IPS-20b (cell line): ENCODE results near the gene EXOSC2.
A peak's percentile ranks its signal among the peaks of the same experiment; 100 is the strongest.

Experiments used
- H3K27ac ChIP-seq: one replicate; pipeline ENCODE4 v1.5.1; 2013; ENCODE audit warnings: low read length
- H3K27me3 ChIP-seq: 2 replicates; pipeline ENCODE4 v1.6.1; 2013; ENCODE audit warnings: mild to moderate bottlenecking, low read length, inconsistent platforms; ENCODE audit not compliant: insufficient read depth
- H3K36me3 ChIP-seq: 2 replicates; pipeline ENCODE4 v1.6.1; 2013; ENCODE audit warnings: low read depth, mild to moderate bottlenecking, inconsistent platforms, low read length, moderate library complexity; ENCODE audit not compliant: insufficient read depth
- H3K4me1 ChIP-seq: 2 replicates; pipeline ENCODE4 v1.6.1; 2013; ENCODE audit warnings: mild to moderate bottlenecking, control low read depth, inconsistent platforms, low read length, moderate library complexity; ENCODE audit not compliant: insufficient read depth
- H3K4me3 ChIP-seq: 2 replicates; pipeline ENCODE4 v1.5.1; 2013; ENCODE audit warnings: mild to moderate bottlenecking, low read length, inconsistent platforms
- H3K9ac ChIP-seq: 2 replicates; pipeline ENCODE4 v1.6.1; 2013; ENCODE audit warnings: low read depth, mild to moderate bottlenecking, inconsistent platforms, low read length, moderate library complexity
- H3K9me3 ChIP-seq: 2 replicates; pipeline ENCODE4 v1.6.1; 2013; ENCODE audit warnings: mild to moderate bottlenecking, low read depth, low read length, inconsistent platforms; ENCODE audit not compliant: insufficient read depth

The EXOSC2 gene

DNA sequence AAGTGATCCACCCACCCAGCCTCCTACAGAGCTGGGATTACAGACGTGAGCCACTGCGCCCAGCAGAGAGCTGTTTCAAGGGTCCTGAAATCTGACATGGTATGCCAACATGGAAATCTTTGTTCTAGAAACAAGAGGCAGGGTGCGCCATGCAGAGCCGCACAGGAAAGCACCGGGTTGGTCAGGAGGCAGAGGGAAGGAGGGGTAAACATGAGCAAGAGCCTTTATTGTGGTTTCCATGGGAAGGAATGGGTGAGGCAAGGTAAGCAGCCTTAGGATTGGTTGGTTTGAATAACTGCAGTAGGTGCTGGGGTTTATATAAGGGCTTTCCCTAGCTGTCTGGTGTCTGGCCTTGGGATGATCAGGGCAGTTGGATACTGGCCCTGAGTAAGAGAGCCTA lies 5.5 kb upstream of the EXOSC2 start:
- Histone ChIP-seq H3K4me1 (peaks cover 7% of the 10 kb centered on the region; the same call in 1 of the 2 replicates), H3K36me3 (no peaks in the 10 kb centered on the region), H3K9me3 (peaks cover 7% of the 10 kb centered on the region; the same call in 1 of the 2 replicates), H3K4me3 (no peak overlapping the region), H3K27me3 (peaks cover 3% of the 10 kb centered on the region), H3K27ac (no peak overlapping the region), H3K9ac (no peak overlapping the region)

DNA sequence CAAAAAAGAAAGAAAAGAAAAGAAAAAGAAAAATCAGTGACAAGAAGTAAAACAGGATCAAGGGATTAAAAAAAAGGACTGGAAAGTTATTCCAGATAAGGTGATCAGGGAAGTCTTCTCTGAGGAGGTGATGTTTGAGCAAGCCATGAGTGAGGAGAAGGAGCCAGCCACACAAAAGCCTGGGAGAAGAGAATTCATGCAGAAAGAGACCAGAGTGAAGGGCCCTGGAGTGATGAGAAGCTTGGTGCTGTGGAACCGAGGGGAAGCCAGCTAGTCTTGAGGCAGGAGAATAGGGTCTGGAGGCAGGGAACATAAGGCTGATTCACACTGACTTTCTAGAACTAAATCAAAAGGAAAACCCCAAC lies 4.0 kb upstream of the EXOSC2 start:
- H3K4me3 ChIP-seq: no peak overlapping the region; the same call in 1 of the 2 replicates
- H3K9ac ChIP-seq: no peak overlapping the region
- no peak overlapping the region for H3K27ac ChIP-seq

DNA sequence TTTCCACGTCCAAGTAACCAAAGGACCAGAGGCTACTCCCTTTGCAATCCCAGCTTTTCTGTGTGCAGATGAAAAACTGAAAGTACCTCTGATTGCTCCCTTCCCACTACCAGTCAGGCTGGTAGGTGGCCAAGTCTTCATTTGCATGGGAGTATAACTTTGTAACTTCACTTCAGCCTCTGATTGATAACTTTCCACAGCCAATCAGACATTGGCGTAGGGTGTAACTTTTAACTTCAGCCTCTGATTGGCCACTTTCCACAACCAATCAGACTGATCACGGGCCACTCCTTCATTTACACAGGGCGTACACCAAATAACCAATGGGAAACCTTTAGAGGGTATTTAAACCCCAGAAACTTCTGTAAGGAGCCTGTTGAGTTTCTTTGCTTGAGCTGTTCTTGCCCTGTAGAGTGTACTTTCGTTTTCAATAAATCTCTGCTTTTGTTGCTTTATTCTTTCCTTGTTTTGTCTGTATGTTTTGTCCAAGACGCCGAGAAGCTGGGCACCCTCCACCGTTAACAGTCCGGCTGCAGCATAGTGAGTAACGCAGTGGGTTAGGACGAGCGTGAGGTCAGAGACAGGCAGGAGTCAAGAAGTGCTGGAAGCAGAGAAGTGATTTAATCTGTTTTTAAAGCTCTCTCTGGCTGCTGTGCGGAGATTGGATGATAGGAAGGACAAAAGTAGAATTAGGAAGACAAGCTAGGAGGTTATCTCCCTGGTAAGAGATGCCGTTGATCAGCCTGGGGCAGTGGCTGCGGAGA lies 3.5 kb upstream of the EXOSC2 start:
- peaks cover 8% of the 10 kb centered on the region; the same call in 1 of the 2 replicates for H3K4me1 ChIP-seq
- peak overlapping the region; percentile 29; the same call in 1 of the 2 replicates for H3K9ac ChIP-seq
- H3K27me3 ChIP-seq: no peaks in the 10 kb centered on the region
- peak overlapping the region; percentile 22; the same call in 1 of the 2 replicates for H3K4me3 ChIP-seq
- no peak overlapping the region for H3K27ac ChIP-seq
- H3K36me3 ChIP-seq: peaks cover 3% of the 10 kb centered on the region
- peaks cover 2% of the 10 kb centered on the region; the same call in 1 of the 2 replicates for H3K9me3 ChIP-seq

More for the DNA sequence above, 4.0 kb upstream of the EXOSC2 start:
- Histone ChIP-seq H3K36me3 (no peaks in the 10 kb centered on the region), H3K4me1 (peaks cover 8% of the 10 kb centered on the region; the same call in 1 of the 2 replicates), H3K9me3 (peaks cover 7% of the 10 kb centered on the region; the same call in 1 of the 2 replicates), H3K27me3 (no peaks in the 10 kb centered on the region)

DNA sequence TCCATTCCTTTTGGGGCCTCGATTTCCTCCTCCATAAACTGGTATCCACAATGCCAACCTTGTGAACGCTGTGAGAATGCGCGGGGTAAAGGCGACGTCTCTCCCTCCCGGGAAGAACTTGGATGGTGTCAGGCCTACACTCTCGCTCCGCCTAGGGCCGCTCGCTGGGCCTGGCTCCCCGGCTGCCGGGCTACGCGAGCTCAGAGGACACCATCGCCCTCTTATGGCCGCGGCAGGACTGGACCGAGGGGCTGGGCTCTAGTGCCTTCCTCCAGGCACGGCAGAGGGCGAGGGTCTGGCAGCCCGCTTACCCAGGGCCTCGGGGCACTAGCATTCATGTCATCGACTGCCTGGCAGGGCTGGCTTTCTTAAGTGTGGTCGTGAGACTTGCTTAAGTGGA lies 1.3 kb upstream of the EXOSC2 start:
- peaks cover 25% of the 10 kb centered on the region for H3K36me3 ChIP-seq
- H3K9ac ChIP-seq: peak overlapping the region; percentile 96; the same call in 1 of the 2 replicates
- H3K9me3 ChIP-seq: no peaks in the 10 kb centered on the region
- H3K4me1 ChIP-seq: peaks cover 8% of the 10 kb centered on the region; the same call in 1 of the 2 replicates
- peak overlapping the region; percentile 99 for H3K4me3 ChIP-seq
- no peaks in the 10 kb centered on the region for H3K27me3 ChIP-seq
- H3K27ac ChIP-seq: no peak overlapping the region

DNA sequence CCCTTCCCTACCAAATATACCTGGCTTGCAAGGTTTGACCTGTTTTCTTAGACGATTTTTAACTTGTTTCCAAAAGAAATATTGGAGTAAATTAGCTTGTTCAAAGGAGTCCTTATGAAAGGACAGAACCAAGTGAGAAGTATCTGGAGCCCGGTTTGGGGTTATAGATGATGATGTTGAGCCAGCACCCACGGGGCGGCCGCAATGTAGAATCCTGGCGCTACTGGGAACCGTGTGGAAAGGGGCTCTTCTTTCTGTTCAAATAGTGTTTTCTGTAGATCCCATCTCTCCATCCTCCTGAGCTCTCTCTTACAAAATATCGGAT lies 517 bp upstream of the EXOSC2 start:
- Histone ChIP-seq H3K27me3 (no peaks in the 10 kb centered on the region), H3K9ac (peak overlapping the region; percentile 96; the same call in 1 of the 2 replicates), H3K27ac (no peak overlapping the region), H3K4me1 (peaks cover 8% of the 10 kb centered on the region; the same call in 1 of the 2 replicates), H3K9me3 (no peaks in the 10 kb centered on the region), H3K36me3 (peaks cover 32% of the 10 kb centered on the region), H3K4me3 (peak overlapping the region; percentile 99)

DNA sequence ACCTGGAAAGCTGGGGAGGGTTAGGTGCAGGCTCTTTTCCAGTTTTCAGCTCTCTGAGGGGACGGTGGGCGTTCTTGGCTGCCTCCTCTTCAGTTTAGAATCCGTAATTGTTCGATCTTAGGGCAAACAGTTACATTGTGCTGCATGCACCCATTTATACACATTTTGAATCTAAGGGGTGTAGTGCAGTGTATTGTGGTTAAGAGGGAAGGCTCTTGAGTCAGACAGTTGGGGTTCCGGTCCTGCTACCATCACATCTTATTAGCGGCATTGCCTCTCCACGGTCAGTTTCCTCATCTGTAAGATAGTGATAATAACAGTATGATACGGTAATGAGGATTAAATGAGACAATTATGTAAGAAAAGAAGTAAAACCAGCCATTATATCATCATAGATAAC lies 625 bp downstream of the EXOSC2 start:
- peak overlapping the region; percentile 96 for H3K9ac ChIP-seq
- peak overlapping the region; percentile 99 for H3K4me3 ChIP-seq
- peaks cover 8% of the 10 kb centered on the region; the same call in 1 of the 2 replicates for H3K4me1 ChIP-seq
- H3K36me3 ChIP-seq: peaks cover 44% of the 10 kb centered on the region
- H3K27me3 ChIP-seq: no peaks in the 10 kb centered on the region
- H3K9me3 ChIP-seq: no peaks in the 10 kb centered on the region
- H3K27ac ChIP-seq: peak overlapping the region; percentile 60

DNA sequence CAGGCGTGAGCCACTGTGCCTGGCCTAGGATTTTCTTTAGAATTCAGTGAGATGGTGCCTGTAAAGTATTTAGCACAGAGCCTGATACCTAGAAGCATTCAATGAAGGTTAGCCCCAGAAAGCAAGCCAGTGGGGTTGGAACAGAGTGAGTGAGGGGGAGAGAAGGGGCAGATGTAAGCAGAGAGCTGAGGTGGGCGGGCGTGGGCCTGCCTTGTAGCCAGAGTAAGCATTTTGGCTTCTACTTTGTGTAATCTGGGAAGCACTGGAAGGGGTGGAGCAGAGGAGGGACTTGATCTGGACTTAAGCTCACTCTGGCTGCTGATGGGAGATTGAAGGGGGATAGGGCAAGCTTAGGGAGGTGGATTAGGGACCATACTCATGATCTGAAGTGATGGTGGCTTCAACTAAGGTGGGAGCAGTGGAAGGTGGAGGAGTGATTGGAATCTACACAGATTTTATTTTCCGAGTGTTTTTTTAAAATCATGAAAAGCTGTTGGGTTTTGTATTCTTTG lies 2.6 kb downstream of the EXOSC2 start:
- Histone ChIP-seq H3K9me3 (no peaks in the 10 kb centered on the region), H3K9ac (no peak overlapping the region), H3K27ac (no peak overlapping the region), H3K27me3 (no peaks in the 10 kb centered on the region), H3K36me3 (peaks cover 58% of the 10 kb centered on the region), H3K4me3 (no peak overlapping the region), H3K4me1 (0 out of 2 replicates have a peak, but pooled peaks cover 4% of the 10 kb centered on the region)

DNA sequence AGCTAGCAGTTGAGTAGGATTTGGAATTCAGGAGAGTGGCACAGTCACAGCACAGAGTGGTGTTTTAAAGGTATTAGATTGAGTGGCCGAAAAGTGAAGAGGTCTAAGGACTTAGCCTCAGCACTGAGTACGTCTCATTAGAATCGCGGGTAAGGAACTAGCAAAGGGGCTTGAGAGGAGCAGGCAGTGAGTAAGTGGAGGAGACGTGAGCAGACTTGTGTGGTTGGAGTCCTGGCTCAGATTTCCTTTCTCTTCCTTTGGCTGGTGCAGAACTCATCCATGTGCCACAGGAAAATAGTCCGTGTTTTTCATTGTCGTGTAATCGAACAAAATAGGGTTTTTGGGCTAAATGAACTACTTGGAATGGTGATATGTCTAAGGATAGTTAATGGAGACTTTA lies 3.4 kb downstream of the EXOSC2 start:
- H3K36me3 ChIP-seq: peaks cover 66% of the 10 kb centered on the region
- H3K9me3 ChIP-seq: no peaks in the 10 kb centered on the region
- H3K9ac ChIP-seq: no peak overlapping the region
- H3K4me1 ChIP-seq: 0 out of 2 replicates have a peak, but pooled peaks cover 4% of the 10 kb centered on the region
- no peak overlapping the region for H3K4me3 ChIP-seq
- no peak overlapping the region for H3K27ac ChIP-seq
- H3K27me3 ChIP-seq: no peaks in the 10 kb centered on the region

DNA sequence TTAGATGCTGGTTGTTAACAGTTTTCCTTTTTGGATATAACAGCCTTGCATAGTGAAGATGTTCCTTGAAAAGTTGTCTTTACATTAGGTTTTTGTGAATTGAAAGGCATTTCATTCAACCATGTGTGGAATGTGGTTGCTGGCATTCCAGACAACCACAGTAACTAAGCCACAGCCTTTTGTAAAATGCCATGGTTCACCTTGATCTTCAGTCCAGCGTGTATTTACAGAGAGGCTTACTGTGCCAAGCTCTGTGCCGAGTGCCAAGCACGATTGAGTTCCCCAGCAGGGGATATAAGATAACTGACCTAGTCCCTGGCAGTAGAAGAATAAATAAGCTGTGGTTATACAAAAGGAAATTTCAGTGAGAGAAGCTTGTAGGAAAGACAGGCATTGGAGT lies 4.9 kb downstream of the EXOSC2 start:
- Histone ChIP-seq H3K9ac (no peak overlapping the region), H3K4me3 (no peak overlapping the region), H3K9me3 (no peaks in the 10 kb centered on the region), H3K27me3 (no peaks in the 10 kb centered on the region), H3K4me1 (no peaks in the 10 kb centered on the region), H3K36me3 (peaks cover 81% of the 10 kb centered on the region), H3K27ac (no peak overlapping the region)

DNA sequence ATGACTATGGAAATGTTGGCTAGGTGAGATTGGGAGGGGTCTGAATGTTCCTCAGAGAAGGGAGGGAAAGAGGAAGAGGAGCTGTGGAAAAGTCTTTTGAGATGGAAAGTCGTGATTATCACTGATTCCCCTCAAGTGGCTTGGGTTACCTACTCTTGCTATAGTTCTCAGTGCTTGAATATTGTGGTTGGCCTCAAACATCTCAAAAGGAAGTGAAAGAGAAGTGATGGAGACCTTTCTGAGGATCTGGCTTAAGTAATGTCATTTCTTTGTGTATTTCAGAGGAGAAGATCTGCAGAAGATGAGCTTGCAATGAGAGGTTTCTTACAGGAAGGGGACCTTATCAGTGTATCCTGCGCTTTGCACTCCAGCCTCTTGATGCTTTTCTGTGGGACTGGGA lies 5.5 kb downstream of the EXOSC2 start:
- H3K9ac ChIP-seq: no peak overlapping the region
- peaks cover 87% of the 10 kb centered on the region for H3K36me3 ChIP-seq
- no peaks in the 10 kb centered on the region for H3K4me1 ChIP-seq
- H3K27me3 ChIP-seq: no peaks in the 10 kb centered on the region
- no peak overlapping the region for H3K4me3 ChIP-seq
- H3K9me3 ChIP-seq: no peaks in the 10 kb centered on the region
- H3K27ac ChIP-seq: no peak overlapping the region

DNA sequence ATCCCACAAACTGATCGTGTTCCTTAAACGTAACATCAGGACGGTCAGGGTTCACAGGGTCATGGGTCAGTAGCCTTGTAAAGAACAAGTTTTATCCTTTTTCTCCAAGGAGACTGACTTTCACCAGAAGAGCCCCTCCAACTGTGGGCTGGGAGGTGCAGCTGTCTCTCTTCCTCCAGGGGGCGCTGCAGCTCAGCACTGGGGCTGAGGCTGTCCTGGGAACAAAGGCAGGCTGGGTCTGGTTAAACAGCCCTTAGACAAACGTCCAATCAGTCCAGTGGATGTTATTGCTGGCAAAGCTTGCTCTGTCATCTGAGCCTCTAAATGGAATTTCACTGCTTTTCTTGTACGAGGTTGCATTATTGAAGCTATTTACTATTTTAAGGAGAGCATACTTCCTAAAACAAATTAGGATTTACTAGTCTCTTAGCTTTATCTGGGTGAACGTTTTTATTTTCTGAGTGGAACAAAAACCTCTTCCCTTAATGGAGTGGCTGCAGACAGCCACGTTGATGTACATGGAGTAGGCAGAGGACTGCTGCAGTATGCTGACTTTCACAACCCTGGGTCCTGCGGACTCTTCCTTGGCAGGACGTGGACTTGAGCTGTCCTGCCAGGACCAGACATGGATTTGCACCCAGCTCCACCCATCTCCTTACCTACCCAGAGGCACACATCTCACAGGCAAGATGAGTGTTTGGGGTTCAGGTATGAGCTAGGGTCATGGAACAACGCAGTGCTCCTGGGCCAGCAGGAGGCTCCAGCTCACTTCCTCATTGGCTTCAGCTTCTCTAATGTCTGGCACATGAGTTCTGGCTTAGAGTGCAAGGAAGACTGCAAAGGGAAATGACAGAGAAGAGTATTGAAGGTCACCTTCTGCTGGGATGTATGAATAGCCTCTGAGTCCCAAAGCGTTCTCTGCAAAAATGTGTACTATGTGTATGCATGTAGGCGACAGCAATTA lies 7.8 kb downstream of the EXOSC2 start:
- no peak overlapping the region for H3K9ac ChIP-seq
- H3K27me3 ChIP-seq: no peaks in the 10 kb centered on the region
- H3K27ac ChIP-seq: no peak overlapping the region
- H3K4me3 ChIP-seq: no peak overlapping the region
- H3K4me1 ChIP-seq: no peaks in the 10 kb centered on the region
- no peaks in the 10 kb centered on the region for H3K9me3 ChIP-seq
- peaks cover 91% of the 10 kb centered on the region for H3K36me3 ChIP-seq
